ENCODE data around the gene TRDN. TPM values are rescaled to one million over a fixed set of nuclear protein-coding genes. Genes with fewer than 3 reads are reported as not detected.
A peak's percentile ranks its signal among the peaks of the same experiment; 100 is the strongest.

The TRDN gene
- total and polyA plus RNA-seq, 2 donors (not counting 1 experiment from before 2014, with no cell fraction given): not detected

DNA sequence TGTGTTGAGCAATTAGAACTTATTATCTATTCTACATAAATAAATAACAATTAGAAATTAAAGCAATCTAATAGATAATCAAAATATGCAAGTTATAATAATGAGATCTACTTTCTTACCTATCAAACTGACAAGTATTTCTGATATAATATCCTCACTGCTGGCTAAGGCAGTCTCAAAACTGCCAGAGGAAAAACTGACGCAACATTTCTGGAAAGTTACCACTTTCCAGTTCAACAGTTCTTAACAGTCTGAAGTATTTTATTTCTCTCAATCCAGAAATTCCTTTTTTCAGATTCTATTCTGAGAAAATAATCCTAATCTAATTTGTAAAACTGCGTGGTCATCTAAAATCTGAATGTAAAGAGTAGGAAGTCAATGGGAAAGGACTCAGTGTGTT lies 121.0 kb downstream of the TRDN start:
- Histone ChIP-seq H3K27ac (ENCODE audit: insufficient read depth, low read length) (no peak overlapping the region), H3K4me2 (ENCODE audit: extremely low read depth, insufficient read depth, low read length) (no peak overlapping the region), H3K4me1 (ENCODE audit: control insufficient read depth, extremely low read depth, insufficient read depth, low read length) (no peaks in the 10 kb centered on the region), H3K4me3 (replicated peaks in 1 of 4; ENCODE audit: control extremely low read depth in 1 of 4, insufficient read depth in 1 of 4, low read depth in 3 of 4, low read length in 4 of 4) (no peak overlapping the region), H3K9me3 (ENCODE audit: control insufficient read depth, insufficient read depth, low read depth, low read length) (no peaks in the 10 kb centered on the region), H3K27me3 (ENCODE audit: control insufficient read depth, insufficient read depth, low read length) (no peaks in the 10 kb centered on the region), H3K36me3 (ENCODE audit: control insufficient read depth, insufficient read depth, low read length) (no peaks in the 10 kb centered on the region), H3K9ac (ENCODE audit: insufficient read depth, low read length) (no peak overlapping the region), H3K79me2 (ENCODE audit: control insufficient read depth, insufficient read depth, low read length) (no peaks in the 10 kb centered on the region), H4K20me1 (ENCODE audit: control insufficient read depth, extremely low read depth, insufficient read depth, low read length) (no peaks in the 10 kb centered on the region), H2AFZ (ENCODE audit: low read length) (no peak overlapping the region)
- no peak for TF ChIP-seq EZH2 (IDR thresholded peaks at IDR 0.05; ENCODE audit: low read length, missing control alignments)
- TF ChIP-seq, protein P1, sequence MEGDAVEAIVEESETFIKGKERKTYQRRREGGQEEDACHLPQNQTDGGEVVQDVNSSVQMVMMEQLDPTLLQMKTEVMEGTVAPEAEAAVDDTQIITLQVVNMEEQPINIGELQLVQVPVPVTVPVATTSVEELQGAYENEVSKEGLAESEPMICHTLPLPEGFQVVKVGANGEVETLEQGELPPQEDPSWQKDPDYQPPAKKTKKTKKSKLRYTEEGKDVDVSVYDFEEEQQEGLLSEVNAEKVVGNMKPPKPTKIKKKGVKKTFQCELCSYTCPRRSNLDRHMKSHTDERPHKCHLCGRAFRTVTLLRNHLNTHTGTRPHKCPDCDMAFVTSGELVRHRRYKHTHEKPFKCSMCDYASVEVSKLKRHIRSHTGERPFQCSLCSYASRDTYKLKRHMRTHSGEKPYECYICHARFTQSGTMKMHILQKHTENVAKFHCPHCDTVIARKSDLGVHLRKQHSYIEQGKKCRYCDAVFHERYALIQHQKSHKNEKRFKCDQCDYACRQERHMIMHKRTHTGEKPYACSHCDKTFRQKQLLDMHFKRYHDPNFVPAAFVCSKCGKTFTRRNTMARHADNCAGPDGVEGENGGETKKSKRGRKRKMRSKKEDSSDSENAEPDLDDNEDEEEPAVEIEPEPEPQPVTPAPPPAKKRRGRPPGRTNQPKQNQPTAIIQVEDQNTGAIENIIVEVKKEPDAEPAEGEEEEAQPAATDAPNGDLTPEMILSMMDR (conservative IDR thresholded peaks at IDR 0.05 in 1 of 2, IDR thresholded peaks at IDR 0.05 in 1 of 2; ENCODE audit: low read depth in 1 of 2, low read length in 2 of 2): no peak
- peak in 1 of 2 donors; percentile 9 for DNase-seq (ENCODE audit: low read depth in 2 of 2)

GRCh38 chr6:123509112-123509511 lies 127.6 kb downstream of the TRDN start:
- H3K9me3 ChIP-seq (ENCODE audit: control insufficient read depth, insufficient read depth, low read depth, low read length): no peaks in the 10 kb centered on the region
- H3K4me1 ChIP-seq (ENCODE audit: control insufficient read depth, extremely low read depth, insufficient read depth, low read length): no peaks in the 10 kb centered on the region
- no peak overlapping the region for H3K4me3 ChIP-seq (replicated peaks in 1 of 4; ENCODE audit: control extremely low read depth in 1 of 4, insufficient read depth in 1 of 4, low read depth in 3 of 4, low read length in 4 of 4)
- no peak overlapping the region for H3K4me2 ChIP-seq (ENCODE audit: extremely low read depth, insufficient read depth, low read length)
- TF ChIP-seq EZH2 (IDR thresholded peaks at IDR 0.05; ENCODE audit: low read length, missing control alignments): no peak
- TF ChIP-seq, protein P1 (conservative IDR thresholded peaks at IDR 0.05 in 1 of 2, IDR thresholded peaks at IDR 0.05 in 1 of 2; ENCODE audit: low read depth in 1 of 2, low read length in 2 of 2): no peak
- H4K20me1 ChIP-seq (ENCODE audit: control insufficient read depth, extremely low read depth, insufficient read depth, low read length): no peaks in the 10 kb centered on the region
- H3K36me3 ChIP-seq (ENCODE audit: control insufficient read depth, insufficient read depth, low read length): no peaks in the 10 kb centered on the region
- no peaks in the 10 kb centered on the region for H3K27me3 ChIP-seq (ENCODE audit: control insufficient read depth, insufficient read depth, low read length)
- H3K9ac ChIP-seq (ENCODE audit: insufficient read depth, low read length): no peak overlapping the region
- H3K27ac ChIP-seq (ENCODE audit: insufficient read depth, low read length): no peak overlapping the region
- no peaks in the 10 kb centered on the region for H3K79me2 ChIP-seq (ENCODE audit: control insufficient read depth, insufficient read depth, low read length)
- no peak for DNase-seq (ENCODE audit: low read depth in 2 of 2)
- no peak overlapping the region for H2AFZ ChIP-seq (ENCODE audit: low read length)

DNA sequence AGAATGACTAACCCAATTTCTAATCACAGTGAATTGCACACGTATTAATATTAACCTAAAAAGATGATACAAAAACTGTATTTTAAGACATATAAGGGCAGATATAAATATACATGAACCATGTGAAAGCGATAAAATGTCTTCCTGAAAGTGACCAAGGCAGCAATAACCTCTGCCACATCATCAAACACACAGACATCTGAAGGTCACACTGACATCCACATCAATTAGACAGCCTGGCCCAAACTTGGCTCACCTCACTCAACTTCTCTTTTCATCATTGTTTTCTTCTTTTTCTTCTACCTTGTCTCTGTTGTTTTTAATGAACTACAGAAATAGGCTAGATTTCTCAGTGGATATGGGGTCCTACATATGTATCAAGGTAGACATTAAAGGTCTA lies 128.5 kb downstream of the TRDN start:
- Histone ChIP-seq H3K27me3 (ENCODE audit: control insufficient read depth, insufficient read depth, low read length) (no peaks in the 10 kb centered on the region), H3K4me2 (ENCODE audit: extremely low read depth, insufficient read depth, low read length) (no peak overlapping the region), H3K4me1 (ENCODE audit: control insufficient read depth, extremely low read depth, insufficient read depth, low read length) (no peaks in the 10 kb centered on the region), H4K20me1 (ENCODE audit: control insufficient read depth, extremely low read depth, insufficient read depth, low read length) (no peaks in the 10 kb centered on the region), H2AFZ (ENCODE audit: low read length) (no peak overlapping the region), H3K9me3 (ENCODE audit: control insufficient read depth, insufficient read depth, low read depth, low read length) (no peaks in the 10 kb centered on the region), H3K4me3 (replicated peaks in 1 of 4; ENCODE audit: control extremely low read depth in 1 of 4, insufficient read depth in 1 of 4, low read depth in 3 of 4, low read length in 4 of 4) (no peak overlapping the region), H3K27ac (ENCODE audit: insufficient read depth, low read length) (no peak overlapping the region), H3K79me2 (ENCODE audit: control insufficient read depth, insufficient read depth, low read length) (no peaks in the 10 kb centered on the region), H3K36me3 (ENCODE audit: control insufficient read depth, insufficient read depth, low read length) (no peaks in the 10 kb centered on the region), H3K9ac (ENCODE audit: insufficient read depth, low read length) (no peak overlapping the region)
- no peak for DNase-seq (ENCODE audit: low read depth in 2 of 2)
- TF ChIP-seq, protein P1 (conservative IDR thresholded peaks at IDR 0.05 in 1 of 2, IDR thresholded peaks at IDR 0.05 in 1 of 2; ENCODE audit: low read depth in 1 of 2, low read length in 2 of 2): no peak
- TF ChIP-seq EZH2 (IDR thresholded peaks at IDR 0.05; ENCODE audit: low read length, missing control alignments): no peak
